Stromal cell of bone marrow (primary cell): ENCODE data around the gene JUNB.

Experiments used
- DNase-seq: peaks from one replicate; pipeline ENCODE4 v3.0.0-alpha.2; 2012; ENCODE audit warnings: low read depth

The JUNB gene

GRCh38 chr19:12774588-12775555, 16.4 kb upstream of the JUNB start, which contains the start of gene HOOK2:
TSS of gene HOOK2 (minus strand) at chr19:12775552. CDS start at chr19:12775449, 103 bp downstream.
- DNase-seq = no peak

GRCh38 chr19:12777217-12778016, 13.9 kb upstream of the JUNB start:
- DNase-seq = peak; percentile 61

DNA sequence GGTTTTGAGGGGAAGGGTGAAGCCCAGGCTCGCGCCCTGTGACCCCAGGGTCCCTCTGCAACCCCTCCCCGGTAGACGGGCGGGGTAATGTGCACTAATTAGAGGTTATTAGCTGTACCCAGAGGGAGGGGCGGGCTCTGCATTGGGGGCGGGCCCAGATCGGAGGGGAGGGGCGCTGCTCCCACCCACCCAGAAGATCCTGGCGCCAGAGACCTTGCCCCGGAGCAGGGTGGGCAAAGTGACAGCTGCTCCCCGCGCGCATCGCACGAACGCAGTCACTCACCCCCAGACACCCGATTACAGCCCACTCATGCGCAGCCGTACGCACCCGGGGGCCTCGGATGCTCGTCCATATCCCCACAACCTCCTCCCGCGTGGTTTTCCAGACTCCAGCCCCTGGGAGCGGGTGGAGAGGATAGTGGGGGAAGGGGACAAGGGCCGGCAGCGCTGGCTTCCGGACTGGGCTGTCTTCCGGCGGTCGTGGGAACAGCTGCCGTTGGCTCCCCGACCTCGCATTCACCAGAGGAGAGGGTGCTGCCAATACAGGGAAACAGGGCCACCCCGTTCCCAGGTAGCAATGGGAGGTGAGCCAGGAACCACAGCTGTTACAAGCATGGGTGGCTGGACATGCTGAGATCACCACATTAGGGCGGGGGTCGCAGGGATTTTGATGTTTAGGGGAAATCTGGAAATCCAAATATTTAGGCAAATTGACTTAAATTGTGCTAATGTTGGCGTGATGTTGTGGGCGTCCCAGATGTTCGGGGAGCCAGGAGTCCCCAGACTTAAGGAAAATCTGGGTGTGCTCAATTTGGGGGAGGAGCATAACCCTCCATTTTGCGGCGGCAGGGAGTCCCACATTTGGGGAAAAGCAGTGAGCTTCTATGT, 13.0 kb upstream of the JUNB start:
- DNase-seq = peak; percentile 62

DNA sequence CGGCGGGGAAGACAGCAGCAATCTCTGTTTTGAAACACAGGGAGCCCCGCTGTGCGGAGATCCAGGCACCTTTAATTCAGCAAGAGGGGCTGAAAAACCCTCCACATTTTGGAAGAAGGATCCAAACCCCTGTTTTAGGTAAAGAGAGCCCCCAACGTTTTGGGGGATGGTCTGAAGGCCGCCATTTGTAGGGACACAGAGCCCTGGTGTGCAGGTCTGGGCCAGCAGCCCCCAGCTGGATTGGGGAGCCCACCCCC, 12.5 kb upstream of the JUNB start:
- DNase-seq = no peak

GRCh38 chr19:12779162-12779993, 11.9 kb upstream of the JUNB start:
- DNase-seq = peak; percentile 84

DNA sequence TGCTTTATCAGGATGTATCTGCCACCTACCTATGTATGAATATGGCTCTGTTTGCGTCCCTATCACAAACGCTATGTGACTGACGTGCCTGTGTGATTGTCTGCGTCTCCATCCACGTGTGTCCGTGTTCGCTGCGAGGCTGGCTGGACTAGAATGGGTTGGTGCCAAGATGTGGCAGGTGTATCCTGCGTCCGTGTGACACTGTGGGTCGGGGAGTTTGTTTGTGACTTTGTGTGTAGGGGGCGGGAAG, 9.2 kb upstream of the JUNB start:
- DNase-seq = no peak

DNA sequence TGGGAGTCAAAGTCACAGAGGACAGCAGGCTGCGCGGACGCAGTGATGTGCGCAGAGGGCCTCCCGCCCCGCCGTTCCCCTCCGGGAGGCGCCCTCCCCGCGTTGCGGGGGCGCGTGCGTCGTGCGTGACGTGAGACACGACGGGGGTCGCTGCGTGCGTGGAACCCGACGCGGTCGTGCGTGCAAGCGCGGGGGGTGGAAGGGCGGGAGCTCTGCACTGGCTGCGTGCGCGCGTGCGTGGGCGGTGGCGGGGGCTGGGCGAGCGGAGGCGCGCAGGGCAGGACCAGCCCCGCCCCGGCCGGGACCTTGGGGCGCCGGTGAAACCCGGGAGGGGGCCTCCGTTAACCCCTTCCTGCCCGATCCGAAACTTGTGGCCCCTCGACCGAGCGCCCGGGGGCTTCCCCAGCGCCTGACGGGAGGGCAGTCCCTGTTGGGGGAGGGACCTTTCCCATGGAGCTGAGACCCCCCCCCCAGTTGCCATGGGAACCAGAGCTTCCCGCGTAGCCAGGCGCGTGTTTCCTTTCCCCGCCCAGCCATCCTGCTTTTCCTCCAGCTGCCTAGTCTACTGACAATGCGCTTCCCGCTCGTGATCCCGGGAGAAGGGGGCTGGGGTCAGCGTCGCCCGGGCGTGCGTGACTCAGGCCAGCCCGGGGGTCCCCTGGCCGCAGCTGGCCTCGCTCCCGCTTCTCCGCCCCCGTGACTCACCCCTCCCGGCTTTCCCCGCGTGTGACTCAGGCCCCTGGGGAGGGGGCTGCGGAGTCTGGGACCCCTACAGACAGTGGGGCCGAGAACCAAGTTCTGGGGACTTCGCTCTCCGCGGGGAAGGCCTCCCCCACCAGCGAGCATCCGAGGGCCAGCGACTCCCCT, 8.6 kb upstream of the JUNB start:
- peak; percentile 65 for DNase-seq

DNA sequence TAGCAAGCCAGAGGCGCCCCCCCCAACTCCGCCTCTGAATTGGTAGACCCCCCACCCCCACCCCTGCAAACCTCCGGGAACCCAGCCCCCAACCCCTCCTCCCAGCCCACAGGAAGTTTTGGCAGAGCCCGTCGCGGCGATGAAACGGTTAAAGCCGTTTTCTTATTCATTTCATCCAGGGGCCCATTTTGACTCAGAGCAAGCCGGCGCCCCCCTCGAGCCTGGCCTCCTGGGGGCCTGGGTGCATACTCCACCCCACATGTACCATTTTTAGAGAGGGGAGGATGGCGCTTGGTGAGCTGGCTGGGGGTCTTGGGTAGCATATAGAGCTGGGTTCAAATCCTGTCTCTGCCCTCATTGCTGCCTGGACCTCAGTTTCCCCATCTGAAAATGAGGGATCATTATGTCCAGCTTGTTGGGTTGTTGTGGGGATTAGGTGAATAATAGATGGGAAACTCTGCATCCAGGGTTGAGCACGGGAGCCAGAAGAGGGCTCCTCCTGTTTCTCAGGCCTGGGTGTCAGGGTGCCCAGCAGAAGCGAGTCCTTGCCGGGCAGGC, 7.9 kb upstream of the JUNB start:
- no peak for DNase-seq

DNA sequence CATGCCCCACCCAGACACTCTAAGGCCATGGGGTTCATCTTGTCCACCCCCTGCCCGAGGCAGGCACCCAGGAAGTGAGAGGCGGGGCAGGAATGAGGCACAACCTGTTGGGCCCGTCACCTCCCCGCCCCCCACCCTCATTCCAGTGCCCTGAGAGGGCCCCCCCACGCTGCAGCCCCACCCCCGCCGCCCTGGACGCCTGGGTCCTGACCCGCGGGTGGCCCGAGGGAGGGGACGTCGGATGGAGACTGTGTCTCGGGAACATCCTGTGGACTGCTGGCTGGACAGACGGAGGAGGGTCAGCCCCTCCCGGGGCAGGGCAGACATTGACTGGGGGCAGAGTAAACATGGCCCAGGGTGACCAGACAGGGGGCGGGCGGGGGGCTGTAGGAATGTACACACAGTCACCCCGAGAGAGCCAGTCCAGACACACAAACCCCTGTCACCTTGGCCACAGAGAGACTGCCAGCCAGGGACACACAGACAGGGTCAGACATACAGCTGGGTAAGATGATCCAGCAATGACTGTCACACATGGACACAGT, 7.4 kb upstream of the JUNB start:
- DNase-seq = no peak

GRCh38 chr19:12784394-12784870, 6.9 kb upstream of the JUNB start:
- DNase-seq = no peak

DNA sequence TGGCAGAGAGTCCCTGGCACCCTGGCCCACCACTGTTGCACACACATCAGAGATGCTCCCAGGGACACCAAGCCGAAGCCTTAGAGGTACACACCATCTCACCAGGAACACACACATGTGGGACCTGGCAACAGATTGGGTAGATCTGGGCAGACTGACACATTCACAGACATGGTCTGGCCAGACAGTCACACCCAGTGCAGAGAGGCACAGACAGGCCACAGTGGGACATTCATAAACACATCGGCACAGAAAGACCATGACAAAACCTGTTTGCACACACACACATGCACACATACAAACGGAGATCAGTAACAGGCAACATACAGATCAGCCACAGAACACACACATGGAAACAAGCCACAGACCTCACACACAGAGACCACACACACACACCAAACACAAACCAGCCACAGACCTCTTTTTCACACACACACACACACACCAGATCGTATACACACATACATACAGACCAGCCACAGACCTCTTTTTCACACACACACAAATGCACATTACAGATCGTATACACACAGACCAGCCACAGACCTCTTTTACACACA, 6.3 kb upstream of the JUNB start:
- DNase-seq = no peak

- no peak for DNase-seq
Measured at GRCh38 chr19:12785431-12786031, 5.8 kb upstream of the JUNB start.

- no peak for DNase-seq
Measured at GRCh38 chr19:12786141-12786870, 5.0 kb upstream of the JUNB start.

DNA sequence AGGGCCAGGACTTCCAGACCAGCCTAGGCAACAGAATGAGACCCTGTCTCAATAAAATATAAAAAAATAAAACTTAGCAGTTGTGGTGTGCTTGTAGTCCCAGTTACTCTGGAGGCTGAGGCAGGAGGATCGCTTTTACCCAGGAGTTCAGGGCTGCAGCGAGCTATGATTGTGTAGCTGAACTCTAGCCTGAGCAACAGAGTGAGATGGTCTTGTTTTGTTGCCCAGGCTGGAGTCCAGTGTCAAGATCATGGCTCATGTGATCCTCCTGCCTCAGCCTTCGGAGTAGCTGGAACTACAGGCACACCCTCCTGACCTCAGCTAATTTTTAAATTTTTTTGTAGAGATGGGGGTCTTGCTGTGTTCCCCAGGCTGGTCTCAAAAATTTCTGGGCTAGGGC, 4.3 kb upstream of the JUNB start:
- DNase-seq = no peak

GRCh38 chr19:12787458-12787857, 3.8 kb upstream of the JUNB start:
- DNase-seq = no peak

DNA sequence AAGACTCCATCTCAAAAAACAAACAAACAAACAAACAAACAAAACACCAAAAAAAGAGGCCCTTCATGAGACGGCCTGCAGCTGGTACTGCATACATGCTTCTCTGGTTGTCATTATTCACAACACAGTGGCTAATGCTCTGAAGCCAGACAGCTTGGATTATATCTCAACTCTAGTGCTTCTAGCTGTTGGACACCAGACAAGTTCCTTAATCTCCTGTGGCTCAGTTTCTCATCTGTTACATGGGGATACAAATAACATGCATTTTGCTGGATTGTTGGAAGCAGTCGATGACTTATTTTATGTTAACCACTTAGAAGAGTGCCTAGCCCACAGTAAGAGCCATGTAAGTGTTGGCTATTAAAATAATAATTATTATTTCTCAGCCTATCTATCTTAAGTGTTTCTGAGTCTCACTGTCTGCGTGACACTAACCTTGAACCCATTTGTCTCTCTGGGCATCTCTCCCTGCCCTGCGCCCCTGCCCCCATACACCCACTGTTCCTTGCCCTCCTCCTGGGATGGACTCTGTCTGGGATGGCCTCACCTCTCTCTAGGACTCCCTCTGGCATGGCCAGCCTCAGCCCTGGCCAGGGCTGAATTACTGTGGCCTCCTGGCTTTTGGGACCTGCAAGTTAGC, 3.1 kb upstream of the JUNB start:
- DNase-seq = no peak

DNA sequence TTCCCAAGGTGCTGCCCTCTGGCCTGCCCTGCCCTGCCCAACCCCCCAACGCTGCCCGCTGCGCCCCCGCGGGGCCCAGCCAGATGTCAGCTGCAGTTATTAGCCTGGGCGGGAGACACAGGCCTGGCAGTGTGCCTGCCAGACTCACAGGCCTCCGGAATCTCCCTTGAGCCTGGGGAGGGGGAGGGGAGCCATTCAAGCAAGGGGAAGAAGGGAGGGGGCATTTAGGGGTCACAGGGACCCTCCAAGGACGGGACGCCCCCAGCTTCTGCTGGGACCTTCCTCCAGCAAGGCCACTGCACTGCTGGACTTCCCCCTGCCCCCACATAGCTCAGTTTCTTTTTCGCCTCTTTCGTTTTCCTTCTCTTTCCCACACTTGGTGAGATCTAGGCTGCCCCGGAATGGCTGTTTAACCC, 2.6 kb upstream of the JUNB start:
- no peak for DNase-seq
